Activated T-cell treated with anti-CD3 and anti-CD28 coated beads for 1 hour (primary cell): Measurements from ENCODE around the gene FSTL5.
"Not testable (repeated sequence)": the region's sequence is repeated elsewhere in the genome, so short reads cannot be mapped to it uniquely, and the experiment has no call there.

Experiments
- DNase-seq: peaks from one replicate; pipeline ENCODE4 v3.0.0-alpha.2; 2020; ENCODE audit warnings: low read depth

The FSTL5 gene

DNA sequence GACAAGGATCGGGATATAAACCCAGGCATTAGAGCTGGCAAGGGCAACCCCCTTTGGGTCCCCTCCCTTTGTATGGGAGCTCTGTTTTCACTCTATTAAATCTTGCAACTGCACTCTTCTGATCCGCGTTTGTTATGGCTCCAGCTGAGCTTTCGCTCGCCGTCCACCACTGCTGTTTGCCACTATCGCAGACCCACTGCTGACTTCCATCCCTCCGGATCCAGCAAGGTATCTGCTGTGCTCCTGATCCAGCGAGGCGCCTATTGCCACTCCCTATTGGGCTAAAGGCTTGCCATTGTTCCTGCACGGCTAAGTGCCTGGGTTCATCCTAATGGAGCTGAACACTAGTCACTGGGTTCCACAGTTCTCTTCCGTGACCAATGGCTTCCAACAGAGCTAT is 59.9 kb downstream of the FSTL5 start:
- DNase-seq: not testable (repeated sequence)

DNA sequence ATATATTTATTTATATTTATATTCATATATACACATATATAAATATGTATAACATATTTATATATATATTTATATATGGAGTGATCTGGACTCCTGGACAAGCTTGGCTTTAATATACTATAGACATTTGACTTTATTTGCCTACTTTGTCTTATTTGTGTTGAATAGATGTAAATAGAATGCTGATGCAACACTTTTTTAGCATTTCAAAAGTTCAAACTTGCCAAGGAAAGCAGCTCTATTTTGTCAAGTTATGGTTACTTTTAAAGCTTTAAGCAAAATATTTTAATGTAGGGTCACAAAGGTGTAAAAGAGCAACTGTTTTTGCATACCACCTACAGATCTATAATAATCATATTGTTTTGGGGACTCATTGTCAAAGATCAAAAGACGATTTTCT is 61.1 kb downstream of the FSTL5 start:
- no peak for DNase-seq

DNA sequence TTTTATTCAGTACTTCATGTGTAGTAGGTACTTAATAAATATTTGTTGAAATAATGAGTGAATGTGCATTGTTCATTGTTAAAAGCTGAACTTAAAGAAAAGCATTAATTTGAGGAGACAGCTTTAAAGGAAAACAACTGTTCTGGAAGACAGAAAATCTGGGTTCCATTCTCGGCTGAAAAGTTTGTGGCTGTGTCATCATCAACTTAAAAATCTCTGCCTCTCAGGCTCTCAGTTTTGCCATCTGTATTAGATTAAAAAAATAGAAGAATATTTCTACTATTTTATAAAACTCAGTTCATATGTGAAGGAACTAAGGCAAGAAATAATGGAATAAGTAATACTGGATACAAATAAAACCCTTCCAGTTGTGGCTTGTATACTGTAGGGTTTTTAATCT is 62.5 kb downstream of the FSTL5 start:
- no peak for DNase-seq

DNA sequence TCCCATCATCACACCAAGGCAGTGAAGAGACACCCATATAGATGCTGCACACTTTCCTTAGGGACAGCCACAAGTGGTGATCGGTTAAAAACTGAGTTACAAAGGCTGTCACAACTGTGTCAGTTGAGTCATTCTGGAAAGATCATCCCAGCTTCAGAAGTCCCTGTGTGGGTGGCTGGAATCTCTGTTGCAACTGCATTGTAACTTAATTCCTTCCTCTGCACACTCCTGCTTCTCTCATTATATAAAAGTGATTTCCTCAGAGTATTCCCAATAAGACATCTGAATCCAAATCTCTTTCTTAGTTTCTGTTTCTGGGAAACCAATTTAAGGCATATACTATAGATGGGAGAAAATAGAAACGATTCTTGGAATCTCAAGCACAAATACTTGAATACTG is 88.1 kb downstream of the FSTL5 start:
- no peak for DNase-seq

DNA sequence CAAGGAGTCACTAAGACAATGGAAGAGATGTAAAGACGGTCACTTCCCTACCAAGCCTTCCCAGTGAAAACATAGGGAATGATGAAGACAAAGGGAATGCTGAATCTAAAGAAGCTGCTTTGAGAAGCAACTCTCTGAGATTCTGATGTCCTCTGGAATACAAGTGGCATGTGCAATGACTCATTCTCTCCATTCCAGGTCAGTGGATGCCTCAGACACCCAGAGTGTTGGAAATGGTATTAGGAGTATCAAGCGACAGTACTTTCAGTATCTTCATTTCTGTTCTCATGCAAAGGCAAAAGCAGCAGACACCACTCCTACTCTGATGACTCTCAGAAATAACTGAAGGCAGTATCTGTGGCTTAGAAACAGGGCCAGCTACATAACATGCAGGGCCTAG is 102.6 kb downstream of the FSTL5 start:
- no peak for DNase-seq

DNA sequence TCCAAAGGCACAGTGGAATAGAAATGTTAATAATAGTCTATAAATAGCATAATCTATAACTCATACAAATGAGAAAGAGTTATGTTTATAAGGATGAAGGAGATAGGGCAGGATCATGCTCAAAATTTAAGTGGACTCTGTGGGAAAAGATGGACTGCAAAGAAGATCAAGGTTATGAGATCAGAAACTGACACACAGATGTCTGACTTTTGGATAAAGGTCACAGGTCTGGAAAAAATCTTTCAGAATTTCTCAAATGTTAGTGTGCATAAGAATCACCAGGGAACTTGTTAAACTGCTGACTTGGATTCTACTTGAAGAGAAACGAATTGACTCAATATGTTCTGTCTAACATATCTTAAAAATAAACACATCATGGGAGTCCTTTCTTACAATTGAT is 104.1 kb downstream of the FSTL5 start:
- no peak for DNase-seq

DNA sequence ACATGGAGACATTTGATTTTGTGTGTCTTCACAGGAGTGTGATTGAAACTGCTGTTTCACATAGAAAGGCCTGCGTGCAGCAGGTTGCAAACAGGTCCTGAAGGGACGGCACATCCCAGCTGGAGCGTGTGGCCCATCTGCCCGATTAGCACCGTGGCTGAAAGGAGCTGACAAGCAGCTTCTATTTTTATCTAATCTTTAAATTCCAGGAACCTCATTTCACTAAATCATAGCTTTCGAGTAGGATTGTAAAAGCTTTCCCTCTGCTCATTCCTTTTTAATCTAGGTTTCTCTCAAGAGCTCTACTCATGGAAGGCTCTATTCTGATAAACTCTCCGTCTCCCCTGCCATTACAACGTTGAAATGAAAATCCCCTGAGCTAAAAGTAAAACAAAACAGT is 106.8 kb downstream of the FSTL5 start:
- no peak for DNase-seq

DNA sequence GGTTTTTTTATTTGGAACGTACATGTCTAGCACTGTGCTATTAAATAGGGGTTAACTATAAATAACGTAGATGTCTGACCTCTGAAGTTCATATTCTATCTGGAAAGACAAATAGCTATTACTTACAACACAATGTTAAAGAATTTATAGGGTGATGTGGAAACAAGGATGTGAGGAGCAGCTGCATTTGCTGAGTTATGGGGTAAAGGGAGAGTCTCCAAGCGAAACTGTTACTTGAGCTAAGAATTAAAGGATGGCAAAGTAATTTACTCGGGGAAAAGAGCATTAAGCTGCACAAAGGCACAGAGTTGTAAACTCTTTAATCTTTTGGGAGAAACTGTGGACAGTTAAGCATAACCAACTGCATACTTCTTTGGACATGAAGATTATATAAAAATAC is 117.7 kb downstream of the FSTL5 start:
- DNase-seq: no peak

DNA sequence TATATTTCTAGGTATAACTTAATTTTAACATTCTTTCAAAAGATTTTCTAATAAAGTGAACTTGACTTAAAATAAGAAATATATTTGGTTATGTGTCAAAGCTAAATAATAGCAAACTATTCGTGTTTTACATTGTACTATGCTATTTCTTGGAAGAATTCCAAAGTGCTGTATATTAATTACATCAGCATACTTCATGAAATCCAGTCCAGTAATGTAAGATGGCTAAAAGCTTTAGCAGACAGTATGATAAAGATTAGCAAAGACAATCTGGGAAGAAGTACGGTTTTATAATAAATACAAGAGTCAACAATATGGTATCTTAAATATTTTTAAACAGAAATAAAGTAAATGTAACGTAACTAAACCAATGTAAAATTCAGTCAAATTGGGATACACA is 125.7 kb downstream of the FSTL5 start:
- no peak for DNase-seq

DNA sequence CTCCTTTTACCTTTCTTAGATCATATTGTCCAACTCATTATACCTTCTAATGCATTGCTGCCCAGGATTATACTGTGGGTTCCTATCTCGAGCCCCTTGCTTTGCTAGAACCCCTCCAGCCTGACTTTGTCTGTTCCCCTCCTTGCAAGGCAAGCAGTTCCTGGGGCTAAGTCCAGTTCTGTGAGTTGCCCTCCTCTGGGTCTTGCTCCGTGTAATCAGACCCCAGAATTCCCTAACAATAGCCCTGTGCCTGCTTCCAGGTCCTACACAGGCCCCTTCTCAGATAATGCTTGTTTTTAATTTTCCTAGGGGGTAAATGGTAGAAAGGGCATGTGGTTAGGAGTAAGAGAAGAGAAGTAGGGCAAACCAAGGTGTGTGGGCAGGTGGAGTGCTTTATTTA is 145.9 kb downstream of the FSTL5 start:
- no peak for DNase-seq

DNA sequence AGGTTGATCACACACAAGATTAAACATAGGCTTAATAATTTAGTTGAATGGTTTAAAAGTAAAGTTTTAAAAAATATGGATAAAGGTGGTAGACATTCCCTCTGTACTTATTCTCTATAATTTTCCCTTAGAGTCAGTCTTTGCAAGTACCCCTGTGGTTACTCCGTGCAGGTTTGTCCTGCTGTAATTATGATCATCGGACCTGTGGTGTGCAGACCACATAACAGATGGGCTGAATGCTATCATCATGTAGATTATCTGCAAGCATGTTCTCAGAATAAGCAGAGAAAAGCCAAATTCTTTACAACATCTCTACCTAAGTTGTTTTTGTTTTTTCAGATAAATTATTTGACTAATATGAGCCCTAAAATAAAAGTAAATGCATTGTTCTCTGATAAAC is 146.8 kb downstream of the FSTL5 start:
- DNase-seq: no peak

DNA sequence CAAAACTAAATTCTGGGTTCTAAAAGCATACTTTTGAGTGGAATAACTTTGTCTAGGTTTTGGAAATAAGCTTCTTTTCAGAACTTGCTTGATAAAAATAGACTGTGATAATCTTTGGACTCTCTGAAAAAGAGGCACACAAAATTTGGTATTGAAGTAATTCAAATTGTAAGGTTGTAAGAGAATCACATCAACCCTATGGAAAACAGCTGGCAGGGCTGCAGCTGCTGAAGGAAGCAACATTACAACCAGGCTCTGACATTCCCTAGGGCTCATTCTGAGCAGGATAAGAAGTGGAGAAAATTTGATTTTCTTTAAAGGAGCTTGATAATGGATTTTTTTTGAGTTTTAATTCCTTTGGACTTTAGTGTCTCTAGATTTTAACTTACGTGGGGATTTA is 147.6 kb downstream of the FSTL5 start:
- no peak for DNase-seq

DNA sequence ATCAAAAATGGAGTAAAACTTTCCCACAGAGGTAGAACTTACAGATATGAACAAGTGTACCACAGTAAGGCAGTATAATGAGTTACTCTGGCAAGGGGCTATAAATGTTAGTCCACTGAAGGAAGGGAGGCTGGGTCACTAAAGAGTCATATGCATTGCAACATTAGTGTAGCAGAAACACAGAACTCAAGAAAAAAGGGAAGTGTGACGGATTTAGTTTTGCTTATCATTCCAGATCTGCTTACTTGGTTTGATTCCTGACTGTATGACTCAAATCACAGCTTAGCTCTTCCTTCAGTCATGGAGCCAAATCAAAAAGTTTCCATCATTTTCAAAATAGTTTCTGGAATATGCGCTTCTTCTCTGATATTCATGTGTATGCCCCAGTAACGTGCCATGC is 148.7 kb downstream of the FSTL5 start:
- no peak for DNase-seq

DNA sequence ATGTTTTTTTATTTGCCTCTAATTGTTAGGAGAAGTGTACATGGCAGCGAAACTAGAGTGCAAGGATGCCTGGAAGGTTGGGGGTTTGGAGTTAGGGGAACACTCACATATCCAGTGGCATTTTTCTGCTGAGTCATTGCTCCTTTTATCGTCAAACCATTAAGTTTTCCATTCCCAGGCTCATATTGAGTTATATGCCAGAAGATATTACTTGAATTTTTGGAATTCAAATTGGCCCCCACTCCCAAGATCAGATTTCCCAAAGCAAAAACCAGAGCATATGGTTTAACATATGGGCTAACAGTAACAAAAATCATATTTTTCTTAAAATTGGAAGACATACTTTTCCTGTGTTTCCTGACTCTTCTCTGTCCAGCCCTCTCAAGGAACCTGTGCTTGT is 152.7 kb downstream of the FSTL5 start:
- DNase-seq: no peak

DNA sequence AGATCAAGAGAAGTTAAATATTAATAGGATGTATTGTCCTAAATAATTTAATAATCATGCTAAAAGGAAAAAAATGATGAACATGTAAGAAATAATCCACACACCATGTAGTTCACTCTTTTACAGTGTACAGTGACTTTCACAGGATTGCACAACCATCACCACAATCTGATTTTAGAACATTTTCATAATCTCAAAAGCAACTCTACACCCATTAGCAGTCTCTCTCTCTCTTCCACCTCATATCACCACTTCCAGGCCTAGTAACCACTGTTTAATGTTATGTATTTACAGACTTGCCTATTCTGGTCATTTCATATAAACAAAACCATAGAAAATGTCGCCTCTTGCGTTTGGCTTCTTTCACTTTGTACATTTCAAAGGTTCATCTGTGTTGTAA is 153.4 kb downstream of the FSTL5 start:
- DNase-seq: no peak

DNA sequence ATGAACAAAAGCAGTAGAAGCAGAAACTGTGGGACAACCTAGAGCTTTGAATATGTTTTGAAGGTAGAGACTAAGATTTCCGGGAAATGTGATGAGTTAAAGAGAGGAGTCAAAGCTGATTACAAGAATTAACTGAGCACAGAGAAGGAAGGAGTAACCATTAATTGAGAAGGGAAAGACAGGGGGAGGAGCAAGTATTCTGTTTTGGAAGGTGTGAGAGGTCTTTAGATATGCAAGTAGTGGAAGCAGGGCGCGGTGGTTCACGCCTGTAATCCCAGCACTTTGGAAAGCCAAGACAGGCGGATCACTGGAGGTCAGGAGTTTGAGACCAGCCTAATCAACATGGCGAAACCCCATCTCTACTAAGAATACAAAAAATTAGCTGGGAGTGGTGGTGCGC is 171.5 kb downstream of the FSTL5 start:
- no peak for DNase-seq

DNA sequence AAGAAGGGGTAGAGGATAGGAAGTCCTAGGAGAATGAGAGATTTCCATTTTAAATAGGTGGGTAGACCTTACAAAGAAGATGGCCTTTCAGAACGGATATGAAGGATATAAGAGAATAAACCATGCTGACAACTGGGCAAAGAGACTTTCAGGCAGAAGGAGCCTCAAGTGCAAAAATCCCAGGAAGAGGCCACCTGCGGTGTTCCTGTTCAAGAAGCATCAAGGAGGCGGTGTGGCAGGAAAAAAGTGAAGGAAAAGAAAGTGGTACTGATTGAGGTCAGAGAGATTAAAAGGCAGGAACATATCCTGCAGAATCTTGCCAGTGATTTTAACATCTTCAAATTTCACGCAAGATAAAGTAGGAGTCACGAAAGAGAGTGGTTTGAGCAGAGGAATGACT is 172.0 kb downstream of the FSTL5 start:
- DNase-seq: no peak

DNA sequence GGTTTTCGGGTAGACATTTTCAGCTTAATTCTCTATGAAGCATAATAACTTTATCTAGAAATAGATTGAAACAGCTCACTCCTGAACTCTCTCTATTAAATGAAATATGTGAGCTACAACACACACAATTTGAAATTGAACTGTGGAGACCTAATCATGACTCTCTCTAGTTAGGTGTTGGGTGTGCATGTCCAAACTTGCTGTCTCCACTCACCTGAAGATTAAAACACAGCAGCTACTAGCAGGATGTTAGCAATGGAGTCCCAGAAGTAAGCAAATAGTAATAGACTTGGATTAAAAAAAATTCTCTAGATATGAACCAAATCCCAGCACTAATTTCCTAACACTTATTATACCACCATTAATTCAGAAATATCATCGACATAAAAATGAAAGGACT is 173.1 kb downstream of the FSTL5 start:
- no peak for DNase-seq

DNA sequence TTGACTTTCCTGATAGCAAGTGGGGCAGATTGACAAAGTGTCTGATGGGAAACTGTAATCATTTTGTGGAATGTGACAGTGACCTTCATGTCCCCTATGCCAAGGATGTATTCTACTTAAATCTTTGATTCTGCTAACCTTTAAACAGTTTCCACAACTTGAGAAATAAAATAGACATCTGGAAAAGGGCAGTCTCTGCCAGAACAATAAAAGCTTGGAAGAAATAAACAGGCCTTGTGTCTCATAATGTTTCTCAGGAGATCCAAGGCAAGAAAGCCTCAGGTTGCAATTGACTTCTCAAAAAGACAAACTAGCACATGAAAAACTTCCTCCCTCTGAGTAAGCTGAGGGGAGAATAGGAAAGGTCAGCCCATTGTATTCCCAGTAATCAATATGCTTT is 174.9 kb downstream of the FSTL5 start:
- no peak for DNase-seq

DNA sequence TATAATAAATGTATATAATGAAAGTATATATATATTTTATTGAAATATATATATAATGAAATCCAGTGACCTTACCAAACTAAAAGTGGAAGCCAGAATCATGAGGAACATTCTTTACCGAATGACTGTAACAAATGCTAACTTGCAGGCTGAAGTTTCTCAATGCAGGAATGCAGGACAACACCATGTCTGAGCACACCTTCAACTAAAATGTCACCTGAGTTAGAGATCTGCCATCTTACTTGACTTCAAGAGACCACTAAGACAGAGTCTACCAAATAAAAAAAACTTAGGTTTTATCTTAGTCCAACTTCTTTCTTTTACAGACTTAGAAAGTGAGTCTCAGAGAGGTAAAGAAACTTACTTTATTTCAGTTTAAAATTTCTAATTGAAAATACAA is 176.2 kb downstream of the FSTL5 start:
- DNase-seq: no peak

DNA sequence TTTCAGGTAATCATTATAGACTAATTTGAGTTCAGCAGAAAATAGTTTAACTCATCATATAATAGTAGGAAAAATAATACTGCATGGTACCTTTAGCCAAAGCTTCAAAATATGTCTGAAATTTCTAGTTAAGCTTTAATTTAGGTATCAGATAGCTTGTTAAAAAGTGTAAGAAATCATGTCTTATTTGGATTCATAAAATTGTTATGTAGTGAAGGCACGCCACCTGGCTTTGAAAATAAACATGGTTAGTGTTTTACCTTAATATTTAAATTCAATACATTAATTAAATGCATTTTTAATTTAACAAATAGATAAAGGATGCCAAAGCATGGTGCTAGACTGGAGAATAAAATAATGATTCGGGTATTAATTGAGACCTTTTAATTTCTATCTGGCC is 211.4 kb downstream of the FSTL5 start:
- no peak for DNase-seq

DNA sequence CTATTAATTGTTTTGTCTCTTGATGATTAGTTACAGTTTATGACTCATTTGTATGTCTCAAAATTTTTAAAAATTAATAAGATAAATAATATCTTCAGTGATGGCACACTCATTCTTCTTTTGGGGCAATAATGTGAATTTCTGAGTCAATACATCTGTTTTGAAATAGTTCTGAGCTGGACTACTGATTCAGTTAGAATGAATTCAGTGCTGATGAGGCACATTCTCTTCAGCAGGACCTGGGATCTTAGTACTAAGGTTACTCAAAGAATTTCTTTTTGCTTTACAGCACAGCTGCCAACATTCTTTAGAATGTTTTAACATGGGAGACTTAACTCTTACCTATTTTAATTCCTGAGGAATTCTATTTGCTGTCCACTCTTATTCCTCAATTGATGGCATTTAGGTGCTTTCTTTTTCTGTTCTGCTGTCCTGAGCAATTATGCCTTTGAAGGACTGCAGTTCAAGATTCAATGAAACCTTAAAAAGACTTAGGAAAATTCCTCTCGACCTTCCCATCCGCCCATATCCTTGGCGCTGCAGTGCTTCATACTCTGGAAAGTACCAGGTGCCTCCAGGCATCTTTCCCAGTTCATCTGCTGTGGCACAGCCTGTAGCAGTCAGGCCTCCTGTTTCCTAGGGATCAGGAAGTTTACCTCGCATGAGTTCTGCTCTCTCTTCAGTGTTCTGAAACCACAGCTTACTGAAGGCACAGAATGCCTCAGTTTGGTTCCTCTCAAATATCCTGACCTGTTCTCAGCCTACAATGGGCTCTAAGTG is 213.7 kb downstream of the FSTL5 start:
- no peak for DNase-seq

DNA sequence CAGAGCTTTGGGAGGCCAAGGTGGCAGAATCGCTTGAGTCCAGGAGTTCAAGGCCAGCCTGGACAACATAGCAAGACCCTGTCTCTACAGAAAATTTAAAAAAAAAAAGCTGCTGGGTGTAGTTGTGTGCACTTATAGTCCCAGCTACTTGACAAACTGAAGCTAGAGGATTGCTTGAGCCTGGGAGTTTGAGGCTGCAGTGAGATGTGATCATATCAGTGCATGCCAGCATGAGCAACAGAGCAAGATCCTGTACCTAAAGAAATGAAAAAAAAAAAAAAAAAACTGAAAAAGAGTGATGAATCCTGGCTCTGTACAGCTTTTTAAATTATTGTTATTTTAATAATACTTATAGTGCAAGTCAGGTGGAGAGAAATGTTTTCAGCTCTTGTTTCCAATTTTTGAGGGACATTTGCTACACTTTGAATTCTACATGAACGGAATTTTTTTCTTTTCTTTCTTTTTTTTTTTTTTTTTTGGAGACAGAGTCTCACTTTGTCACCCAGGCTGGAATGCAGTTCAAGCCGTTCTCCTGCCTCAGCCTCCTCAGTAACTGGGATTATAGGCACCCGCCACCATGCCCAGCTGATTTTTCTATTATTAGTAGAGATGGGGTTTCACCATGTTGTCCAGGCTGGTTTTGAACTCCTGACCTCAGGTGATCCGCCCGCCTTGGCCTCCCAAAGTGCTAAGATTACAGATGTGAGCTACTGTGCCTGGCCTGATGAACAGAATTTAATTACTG is 215.6 kb downstream of the FSTL5 start:
- DNase-seq: no peak

DNA sequence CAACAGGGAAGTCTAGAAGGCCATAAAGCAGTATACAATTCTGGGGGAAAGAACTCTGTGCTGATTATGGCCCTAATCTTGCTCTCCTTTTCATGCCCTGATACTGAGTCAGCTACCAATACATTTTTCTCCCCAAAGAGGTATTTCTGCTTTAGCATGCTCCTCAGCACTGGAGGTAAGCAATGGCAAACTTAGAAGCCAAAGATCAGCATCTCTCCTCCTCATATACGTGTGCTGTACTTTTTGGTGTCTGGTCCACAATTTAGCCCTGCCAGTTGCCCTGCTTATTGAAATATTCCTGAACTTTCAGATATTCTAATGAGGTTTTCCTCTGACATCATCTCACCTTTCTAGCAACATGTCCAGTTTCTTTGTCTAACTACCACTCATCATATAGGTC is 226.2 kb downstream of the FSTL5 start:
- DNase-seq: no peak
